HepG2 (cell line): ENCODE data around the gene NOL4L. TPM values are rescaled to one million over a fixed set of nuclear protein-coding genes. Genes with fewer than 3 reads are reported as not detected.

Experiments
- AHR ChIP-seq: IDR thresholded peaks from 2 replicates; pipeline ENCODE4 v1.6.1; 2018; ENCODE audit warnings: missing genetic modification reagents, missing compliant biosample characterization
- ATF2 ChIP-seq: sonication (generic); formaldehyde crosslinking; IDR thresholded peaks from 2 replicates; pipeline ENCODE4 v1.4.0; 2020; ENCODE audit warnings: missing genetic modification reagents
- CHCHD3 ChIP-seq: sonication (generic); formaldehyde crosslinking; IDR thresholded peaks from 2 replicates; pipeline ENCODE4 v1.8.0; 2022; ENCODE audit warnings: mild to moderate bottlenecking, missing genetic modification reagents, moderate library complexity
- DNMT1 ChIP-seq: sonication (generic); formaldehyde crosslinking; IDR thresholded peaks from 2 replicates; pipeline ENCODE4 v1.5.1; 2020; ENCODE audit warnings: mild to moderate bottlenecking, missing genetic modification reagents
- FOXA1 ChIP-seq, 2 experiments: fragments of 450-650 bp in 1 of 2; sonication (generic) in 1 of 2; formaldehyde crosslinking in 1 of 2; IDR thresholded peaks; 2 replicates each; pipeline versions ENCODE4 v1.4.0 to v1.6.1; 2016 to 2020; ENCODE audit warnings: missing genetic modification reagents in 1 of 2
- FOXP1 ChIP-seq, 2 experiments: fragments of 450-650 bp in 1 of 2; IDR thresholded peaks; 2 replicates each; pipeline ENCODE4 v1.6.1; 2017 to 2018; ENCODE audit warnings: antibody characterized with exemption in 1 of 2
- HOXA5 ChIP-seq: sonication (generic); formaldehyde crosslinking; IDR thresholded peaks from 2 replicates; pipeline ENCODE4 v1.4.0; 2020; ENCODE audit warnings: missing genetic modification reagents
- IKZF4 ChIP-seq: sonication (generic); formaldehyde crosslinking; IDR thresholded peaks from 2 replicates; pipeline ENCODE4 v1.5.1; 2020; ENCODE audit warnings: borderline replicate concordance, mild to moderate bottlenecking, low read depth, missing genetic modification reagents; ENCODE audit errors: not compliant biosample characterization
- IRX3 ChIP-seq: sonication (generic); formaldehyde crosslinking; IDR thresholded peaks from 2 replicates; pipeline ENCODE4 v1.8.1; 2023; ENCODE audit warnings: mild to moderate bottlenecking, low read depth, missing genetic modification reagents, borderline replicate concordance
- MLX ChIP-seq: IDR thresholded peaks from 2 replicates; pipeline ENCODE4 v1.6.1; 2016
- MXD1 ChIP-seq: sonication (generic); formaldehyde crosslinking; IDR thresholded peaks from 2 replicates; pipeline ENCODE4 v1.4.0; 2020; ENCODE audit warnings: mild to moderate bottlenecking, missing genetic modification reagents
- NCOA2 ChIP-seq: sonication (generic); formaldehyde crosslinking; IDR thresholded peaks from 2 replicates; pipeline ENCODE4 v1.8.0; 2022; ENCODE audit warnings: inconsistent platforms
- NCOA5 ChIP-seq: sonication (generic); formaldehyde crosslinking; IDR thresholded peaks from 2 replicates; pipeline ENCODE4 v1.4.0; 2020; ENCODE audit warnings: missing genetic modification reagents
- NFE2 ChIP-seq: sonication (generic); formaldehyde crosslinking; IDR thresholded peaks from 2 replicates; pipeline ENCODE4 v1.4.0; 2020; ENCODE audit warnings: missing genetic modification reagents
- NFIB ChIP-seq: sonication (generic); formaldehyde crosslinking; IDR thresholded peaks from 2 replicates; pipeline ENCODE4 v1.9.0; 2021; ENCODE audit warnings: missing genetic modification reagents, mild to moderate bottlenecking, borderline replicate concordance
- NFYB ChIP-seq: sonication (generic); formaldehyde crosslinking; IDR thresholded peaks from 2 replicates; pipeline ENCODE4 v1.4.0; 2020; ENCODE audit warnings: missing genetic modification reagents
- RNF2 ChIP-seq: fragments of 450-650 bp; conservative IDR thresholded peaks from 2 replicates; pipeline ENCODE4 v1.6.1; 2016; ENCODE audit warnings: low read depth
- TEF ChIP-seq: sonication (generic); formaldehyde crosslinking; IDR thresholded peaks from 2 replicates; pipeline ENCODE4 v1.5.0; 2020; ENCODE audit warnings: missing genetic modification reagents
- ZBTB7A ChIP-seq: sonication (generic); formaldehyde crosslinking; IDR thresholded peaks from 2 replicates; pipeline ENCODE4 v1.8.0; 2022; ENCODE audit warnings: mild to moderate bottlenecking, missing genetic modification reagents
- ZFP1 ChIP-seq: IDR thresholded peaks from 2 replicates; pipeline ENCODE4 v1.6.1; 2016
- ZFP36L1 ChIP-seq: sonication (generic); formaldehyde crosslinking; IDR thresholded peaks from 2 replicates; pipeline ENCODE4 v1.8.0; 2022; ENCODE audit warnings: mild to moderate bottlenecking, missing genetic modification reagents, moderate library complexity
- ZFP62 ChIP-seq: sonication (generic); formaldehyde crosslinking; IDR thresholded peaks from 2 replicates; pipeline ENCODE4 v1.4.0; 2020; ENCODE audit warnings: missing genetic modification reagents
- ZNF18 ChIP-seq: sonication (generic); formaldehyde crosslinking; IDR thresholded peaks from 2 replicates; pipeline ENCODE4 v1.8.0; 2022; ENCODE audit warnings: mild to moderate bottlenecking, missing genetic modification reagents; ENCODE audit not compliant: insufficient replicate concordance
- ZNF205 ChIP-seq: IDR thresholded peaks from 2 replicates; pipeline ENCODE4 v1.6.1; 2018; ENCODE audit warnings: missing biosample characterization, missing genetic modification reagents
- ZNF547 ChIP-seq: sonication (generic); formaldehyde crosslinking; IDR thresholded peaks from 2 replicates; pipeline ENCODE4 v1.5.1; 2020; ENCODE audit warnings: mild to moderate bottlenecking, missing genetic modification reagents
- ZNF670 ChIP-seq: sonication (generic); formaldehyde crosslinking; IDR thresholded peaks from 2 replicates; pipeline ENCODE4 v1.8.0; 2022; ENCODE audit warnings: mild to moderate bottlenecking, missing genetic modification reagents, borderline replicate concordance
- ZNF747 ChIP-seq: sonication (generic); formaldehyde crosslinking; IDR thresholded peaks from 2 replicates; pipeline ENCODE4 v1.8.1; 2023; ENCODE audit warnings: missing genetic modification reagents, mild to moderate bottlenecking, borderline replicate concordance
- ZNF839 ChIP-seq: sonication (generic); formaldehyde crosslinking; IDR thresholded peaks from 2 replicates; pipeline ENCODE4 v1.4.0; 2020; ENCODE audit warnings: missing genetic modification reagents, mild to moderate bottlenecking, borderline replicate concordance
- ZNF878 ChIP-seq: sonication (generic); formaldehyde crosslinking; IDR thresholded peaks from 2 replicates; pipeline ENCODE4 v1.8.1; 2023; ENCODE audit warnings: mild to moderate bottlenecking, missing genetic modification reagents, moderate library complexity
- polyA plus RNA-seq, 8 experiments: library from polyadenylated mRNA; depleted of rRNA in 3 of 8; stranded (reverse) in 7 of 8; unstranded in 1 of 8; fragments of >200 nt; fragmentation: Illumina TruSeq in 4 of 8; extraction: Trizol in 4 of 8; gene quantifications; 2 replicates each; pipeline versions ENCODE4 v1.2.1 to v1.2.3, GENCODE V29; 2011 to 2016; ENCODE audit warnings: low read depth in 4 of 8, missing spikeins in 1 of 8, mixed read lengths in 1 of 8; ENCODE audit not compliant: insufficient read depth in 1 of 8
- total RNA-seq, 5 experiments: library from RNA; depleted of rRNA; stranded (reverse); fragments of >200 nt; fragmentation: Illumina TruSeq; extraction: Trizol; gene quantifications; 2 replicates each; pipeline ENCODE4 v1.2.3, GENCODE V29; 2016; ENCODE audit warnings: low read depth in 1 of 5

Gene NOL4L
- total and polyA plus RNA-seq, 2 of the 13 experiments (the other 11 are each of a cell fraction or from before 2014, with no cell fraction given) = 16.6 to 35.4 TPM

- no peak for TF ChIP-seq ZNF18 (CRISPR knock-in tag)
- 0 out of 2 replicates have a peak, but pooled peaks have one; percentile 32 for TF ChIP-seq ZNF205 (CRISPR knock-in tag)
- no peak for TF ChIP-seq NFYB (CRISPR knock-in tag)
- no peak for TF ChIP-seq ZFP1
- no peak for TF ChIP-seq NFIB (CRISPR knock-in tag)
- no peak for TF ChIP-seq ZNF878 (CRISPR knock-in tag)
- no peak for TF ChIP-seq ZBTB7A (CRISPR knock-in tag)
- TF ChIP-seq NCOA2 (CRISPR knock-in tag) = peak; percentile 66
- TF ChIP-seq TEF = no peak; the same call in 1 of the 2 replicates
- no peak for TF ChIP-seq DNMT1 (CRISPR knock-in tag)
- TF ChIP-seq ZNF670 (CRISPR knock-in tag) = 0 out of 2 replicates have a peak, but pooled peaks have one; percentile 33
- no peak for TF ChIP-seq FOXA1 (IDR thresholded peaks at IDR 0.05)
- TF ChIP-seq FOXA1 (CRISPR knock-in tag; IDR thresholded peaks at IDR 0.05) = 0 out of 2 replicates have a peak, but pooled peaks have one; percentile 22
- TF ChIP-seq IKZF4 = no peak
- no peak for TF ChIP-seq MLX (CRISPR knock-in tag)
- no peak for TF ChIP-seq MXD1 (CRISPR knock-in tag)
- TF ChIP-seq CHCHD3 (CRISPR knock-in tag) = no peak
- no peak for TF ChIP-seq HOXA5 (CRISPR knock-in tag)
- TF ChIP-seq ZFP62 (CRISPR knock-in tag) = no peak
- no peak for TF ChIP-seq FOXP1 (IDR thresholded peaks at IDR 0.05)
- TF ChIP-seq FOXP1 (CRISPR knock-in tag; IDR thresholded peaks at IDR 0.05) = no peak; the same call in 1 of the 2 replicates
- no peak for TF ChIP-seq ZNF839 (CRISPR knock-in tag)
- 0 out of 2 replicates have a peak, but pooled peaks have one; percentile 43 for TF ChIP-seq ATF2
- TF ChIP-seq ZFP36L1 = no peak; the same call in 1 of the 2 replicates
- no peak for TF ChIP-seq NCOA5 (CRISPR knock-in tag)
- TF ChIP-seq ZNF547 (CRISPR knock-in tag) = 0 out of 2 replicates have a peak, but pooled peaks have one; percentile 24
- no peak for TF ChIP-seq NFE2 (CRISPR knock-in tag)
- no peak for TF ChIP-seq AHR (CRISPR knock-in tag)
- TF ChIP-seq ZNF747 (CRISPR knock-in tag) = no peak
- TF ChIP-seq RNF2 = no peak
- no peak for TF ChIP-seq IRX3
Measured at GRCh38 chr20:32551693-32552092, 33.4 kb downstream of the NOL4L start (continued).
